ENCODE results near the gene HES7. TPM values are rescaled to one million over a fixed set of nuclear protein-coding genes. Genes with fewer than 3 reads are reported as not detected.

HES7 gene
- total RNA-seq, 2 experiments from 2014 or later, result 4.0 to 4.9 TPM

DNA sequence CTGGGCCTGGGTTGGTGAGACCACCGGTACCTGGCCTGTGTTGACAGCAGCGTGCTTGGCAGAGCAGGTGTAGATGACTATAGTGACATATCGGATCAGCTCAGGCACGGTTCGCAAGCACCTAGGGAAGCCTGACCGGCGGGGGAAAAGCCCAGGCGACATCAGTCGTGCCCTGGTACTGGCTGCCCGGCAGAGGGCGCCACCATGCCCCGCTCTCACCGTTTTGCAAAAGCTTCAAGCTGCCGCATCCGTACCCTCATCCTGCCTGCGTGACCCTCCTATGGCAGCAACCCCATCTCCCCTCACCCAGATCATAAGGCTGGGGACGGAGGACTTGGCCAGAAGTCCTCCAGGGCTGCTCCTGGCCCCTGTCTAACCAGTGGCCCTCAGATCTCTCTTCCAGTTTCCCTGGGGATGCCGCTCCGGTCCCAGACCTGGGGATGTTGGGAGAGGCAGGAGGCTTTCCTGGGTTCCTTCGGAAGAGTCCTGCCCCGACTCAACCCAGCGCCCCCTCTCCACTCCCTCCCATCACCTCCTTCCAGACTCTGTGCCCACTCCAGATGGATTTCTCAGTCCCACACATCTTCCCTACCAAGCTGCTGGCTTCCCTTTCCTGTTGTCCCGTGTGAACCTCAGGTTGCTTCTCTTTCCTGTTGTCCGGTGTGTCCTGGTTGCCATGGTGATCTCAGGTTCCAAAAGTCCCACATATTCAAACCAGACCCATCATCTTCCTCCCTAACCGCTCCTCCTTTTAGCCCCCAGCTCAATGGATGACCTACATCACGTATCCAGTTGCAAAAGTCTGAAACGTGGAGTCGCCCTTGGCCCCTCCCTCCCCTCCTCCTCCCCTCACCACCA, 50.0 kb downstream of the HES7 start:
- peak; percentile 88 for DNase-seq
- ChIA-PET CTCF (interaction anchor here (0.6 to 12.2 kb wide), 50 partner anchors 10 to 303 kb away, joined by 3 to 360 read pairs (median 4); partner anchors contain the start of genes ALOX12B, ALOXE3, CNTROB and CTC1), POLR2A (interaction anchor here (0.7 to 4.1 kb wide), 5 partner anchors 13 to 175 kb away, joined by 3 to 16 read pairs (median 3); partner anchors contain the start of genes CTC1 and PFAS)
- Mint-ChIP-seq H3K9me3 (no peaks in the 10 kb centered on the region), H3K36me3 (ENCODE audit: low read depth) (no peaks in the 10 kb centered on the region), H3K4me1 (ENCODE audit: low read depth) (peaks cover 19% of the 10 kb centered on the region), H3K27ac (peak overlapping the region; percentile 46), H3K4me3 (peak overlapping the region; percentile 69), H3K27me3 (peaks cover 39% of the 10 kb centered on the region)
- ATAC-seq, result peak; percentile 92
- TF ChIP-seq, protein P1, sequence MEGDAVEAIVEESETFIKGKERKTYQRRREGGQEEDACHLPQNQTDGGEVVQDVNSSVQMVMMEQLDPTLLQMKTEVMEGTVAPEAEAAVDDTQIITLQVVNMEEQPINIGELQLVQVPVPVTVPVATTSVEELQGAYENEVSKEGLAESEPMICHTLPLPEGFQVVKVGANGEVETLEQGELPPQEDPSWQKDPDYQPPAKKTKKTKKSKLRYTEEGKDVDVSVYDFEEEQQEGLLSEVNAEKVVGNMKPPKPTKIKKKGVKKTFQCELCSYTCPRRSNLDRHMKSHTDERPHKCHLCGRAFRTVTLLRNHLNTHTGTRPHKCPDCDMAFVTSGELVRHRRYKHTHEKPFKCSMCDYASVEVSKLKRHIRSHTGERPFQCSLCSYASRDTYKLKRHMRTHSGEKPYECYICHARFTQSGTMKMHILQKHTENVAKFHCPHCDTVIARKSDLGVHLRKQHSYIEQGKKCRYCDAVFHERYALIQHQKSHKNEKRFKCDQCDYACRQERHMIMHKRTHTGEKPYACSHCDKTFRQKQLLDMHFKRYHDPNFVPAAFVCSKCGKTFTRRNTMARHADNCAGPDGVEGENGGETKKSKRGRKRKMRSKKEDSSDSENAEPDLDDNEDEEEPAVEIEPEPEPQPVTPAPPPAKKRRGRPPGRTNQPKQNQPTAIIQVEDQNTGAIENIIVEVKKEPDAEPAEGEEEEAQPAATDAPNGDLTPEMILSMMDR (IDR thresholded peaks at IDR 0.05), result peak; percentile 86
- intact Hi-C loops (cut with micrococcal nuclease), result no loop called here

DNA sequence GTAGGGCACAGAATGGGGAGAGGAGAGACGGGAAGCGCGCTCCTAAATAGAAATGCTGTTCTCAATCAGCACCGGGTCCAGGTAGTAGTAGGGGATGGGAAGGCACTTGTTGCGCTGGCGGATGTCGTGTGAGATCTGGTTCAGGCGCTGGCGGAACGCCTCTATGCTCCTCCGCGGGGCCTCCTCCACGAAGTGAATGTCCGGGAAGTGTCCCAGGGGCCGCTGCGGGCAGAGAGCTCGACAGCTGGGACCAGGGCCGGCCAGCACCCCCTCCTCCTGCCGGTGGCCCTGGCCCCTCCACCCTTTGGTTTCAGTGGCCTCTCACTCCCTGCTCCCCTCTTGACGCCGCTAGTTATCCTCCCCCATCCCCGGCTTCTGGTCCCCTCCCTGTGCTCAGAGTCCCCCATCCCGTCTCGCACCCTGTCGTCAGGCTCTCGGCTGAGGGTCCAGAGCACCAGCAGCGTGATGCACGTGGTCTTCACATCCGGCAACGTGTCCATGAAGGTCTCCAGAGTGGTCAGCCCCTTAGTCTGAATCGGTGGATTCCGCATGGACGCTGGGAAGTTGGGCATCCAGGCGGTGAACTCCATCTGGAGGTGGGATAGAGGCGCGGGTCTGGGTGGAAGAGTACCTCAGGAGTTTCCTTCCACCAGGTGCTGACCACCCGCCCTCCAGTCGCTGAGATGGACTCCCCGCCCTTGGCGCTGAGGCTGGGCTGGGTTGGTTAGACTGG, 51.0 kb downstream of the HES7 start:
- Mint-ChIP-seq H3K27ac (peak overlapping the region; percentile 8), H3K4me1 (ENCODE audit: low read depth) (peaks cover 19% of the 10 kb centered on the region), H3K27me3 (peaks cover 39% of the 10 kb centered on the region), H3K36me3 (ENCODE audit: low read depth) (no peaks in the 10 kb centered on the region), H3K4me3 (peak overlapping the region; percentile 69), H3K9me3 (no peaks in the 10 kb centered on the region)
- ChIA-PET POLR2A (interaction anchor here (0.7 to 4.1 kb wide), 2 partner anchors 12 to 47 kb away, joined by 3 to 16 read pairs; no protein-coding TSS in a partner anchor), CTCF (interaction anchor here (0.6 to 12.2 kb wide), 32 partner anchors 11 to 304 kb away, joined by 3 to 360 read pairs (median 5); partner anchors contain the start of genes ALOX12B, ALOXE3, CNTROB and CTC1)
- TF ChIP-seq, protein P1 (IDR thresholded peaks at IDR 0.05), result no peak
- intact Hi-C loops (cut with micrococcal nuclease), result no loop called here
- peak; percentile 47 for DNase-seq
- peak; percentile 25 for ATAC-seq

DNA sequence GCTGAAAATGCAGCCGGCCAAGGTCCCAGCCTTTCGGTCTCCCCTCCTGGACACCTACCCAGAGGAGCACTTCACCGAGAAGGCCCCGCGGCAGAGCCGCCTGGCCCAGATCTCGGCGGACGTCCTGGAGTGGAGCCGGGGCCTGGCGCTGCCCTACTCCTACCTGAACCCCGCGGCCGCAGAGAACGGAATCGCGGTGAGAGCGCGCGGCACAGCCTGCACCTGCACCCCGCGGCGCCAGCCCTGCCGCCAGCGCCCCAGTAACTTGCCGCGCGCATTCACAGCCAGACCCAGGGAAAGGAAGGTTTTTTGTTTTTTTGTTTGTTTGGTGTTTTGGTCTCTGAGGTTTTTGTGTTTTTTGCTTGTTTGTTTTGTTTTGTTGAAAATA, 51.6 kb downstream of the HES7 start:
- Mint-ChIP-seq H3K9me3 (no peaks in the 10 kb centered on the region), H3K27me3 (peaks cover 39% of the 10 kb centered on the region), H3K4me3 (peak overlapping the region; percentile 69), H3K27ac (peak overlapping the region; percentile 8), H3K4me1 (ENCODE audit: low read depth) (peaks cover 19% of the 10 kb centered on the region), H3K36me3 (ENCODE audit: low read depth) (no peaks in the 10 kb centered on the region)
- TF ChIP-seq, protein P1 (IDR thresholded peaks at IDR 0.05), result no peak
- ChIA-PET CTCF (interaction anchor here (1.3 to 12.2 kb wide), 5 partner anchors 12 to 128 kb away, joined by 3 to 360 read pairs (median 110); partner anchors contain the start of genes ALOX12B and ALOXE3), POLR2A (interaction anchor here (1.3 to 4.1 kb wide), 2 partner anchors 35 to 48 kb away, joined by 3 to 16 read pairs; no protein-coding TSS in a partner anchor)
- intact Hi-C loops (cut with micrococcal nuclease), result no loop called here
- ATAC-seq, result no peak
- no peak for DNase-seq

DNA sequence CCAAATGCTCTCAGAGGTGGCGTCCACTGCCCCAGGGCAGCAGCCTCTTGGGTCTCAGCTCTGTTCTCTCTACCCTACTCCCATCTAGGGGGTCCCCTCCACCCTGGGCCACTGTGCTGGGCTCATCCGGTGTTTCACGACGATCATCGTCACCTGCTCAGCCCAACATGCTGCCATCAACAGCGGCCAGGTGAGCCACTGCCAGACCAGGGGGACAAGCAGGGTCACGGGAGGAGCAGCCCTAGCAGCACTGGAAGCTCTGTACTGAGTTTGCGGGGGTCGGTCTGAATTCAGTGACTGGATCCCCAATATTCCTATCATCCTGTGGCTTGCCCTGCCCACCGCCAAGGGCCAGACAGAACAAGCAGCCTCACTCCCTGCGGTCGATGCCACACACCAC, 52.4 kb downstream of the HES7 start:
- DNase-seq (no peak), ATAC-seq (no peak)
- H3K4me3 Mint-ChIP-seq, result no peak overlapping the region
- CTCF ChIA-PET, result interaction anchor here (1.4 to 12.2 kb wide), 6 partner anchors 7 to 54 kb away, joined by 4 to 360 read pairs (median 104); partner anchors contain the start of genes ALOX12B and ALOXE3
- H3K36me3 Mint-ChIP-seq (ENCODE audit: low read depth), result no peaks in the 10 kb centered on the region
- H3K4me1 Mint-ChIP-seq (ENCODE audit: low read depth), result peaks cover 19% of the 10 kb centered on the region
- TF ChIP-seq, protein P1 (IDR thresholded peaks at IDR 0.05), result no peak
- H3K27ac Mint-ChIP-seq, result no peak overlapping the region
- POLR2A ChIA-PET, result interaction anchor here (0.6 to 4.1 kb wide), 4 partner anchors 36 to 384 kb away, joined by 3 to 16 read pairs (median 3); partner anchors contain the start of gene TP53
- intact Hi-C loops (cut with micrococcal nuclease), result no loop called here
- peaks cover 39% of the 10 kb centered on the region for H3K27me3 Mint-ChIP-seq
- no peaks in the 10 kb centered on the region for H3K9me3 Mint-ChIP-seq

Small RNAs within 50 kb of the gene (microRNA-seq; reads per million reads assigned to microRNA genes)
- gene MIR4314 (ENCODE audit: borderline microRNAs expressed, borderline replicate concordance) (not detected), gene MIR6883 (ENCODE audit: borderline microRNAs expressed, borderline replicate concordance) (not detected)

Other genes with a start within 250 kb of the HES7 start
- gene CHD3, start 235.3 kb downstream of the HES7 start, total RNA-seq, result 100 to 1,000 TPM; 130 to 139 TPM
- gene RNF227, start 207.8 kb downstream of the HES7 start, total RNA-seq, result 1 to 10 TPM; 5.1 to 5.2 TPM
- gene KCNAB3, start 194.2 kb downstream of the HES7 start, total RNA-seq, result 1 to 10 TPM; 7.2 to 7.6 TPM
- gene TRAPPC1, start 192.2 kb downstream of the HES7 start, total RNA-seq, result 100 to 1,000 TPM; 140 to 143 TPM
- gene CNTROB, start 191.9 kb downstream of the HES7 start, total RNA-seq, result 10 to 100 TPM; 48.4 to 54.1 TPM
- not detected for gene GUCY2D, start 121.5 kb downstream of the HES7 start, total RNA-seq
- under 1 TPM in 1 of 2 experiments, not detected in 1; 0.16 TPM for gene ALOX15B, start 85.0 kb downstream of the HES7 start, total RNA-seq
- gene ALOX12B, start 36.4 kb downstream of the HES7 start, total RNA-seq, result 1 to 10 TPM; 4.3 to 5.2 TPM
- under 1 TPM in 1 of 2 experiments, not detected in 1; 0.09 TPM for gene ALOXE3, start 5.6 kb downstream of the HES7 start, total RNA-seq
- 100 to 1,000 TPM; 123 to 129 TPM for gene PER1, start 28.3 kb upstream of the HES7 start, total RNA-seq
- gene VAMP2, start 38.8 kb upstream of the HES7 start, total RNA-seq, result 10 to 100 TPM; 30.0 to 33.7 TPM
- 10 to 100 TPM; 33.4 to 35.9 TPM for gene TMEM107, start 52.3 kb upstream of the HES7 start, total RNA-seq
- 1 to 10 TPM; 5.5 to 6.2 TPM for gene BORCS6, start 66.1 kb upstream of the HES7 start, total RNA-seq
- 100 to 1,000 TPM; 170 to 174 TPM for gene AURKB, start 86.5 kb upstream of the HES7 start, total RNA-seq
- gene CTC1, start 124.0 kb upstream of the HES7 start, total RNA-seq, result 10 to 100 TPM; 53.0 to 60.3 TPM
- 100 to 1,000 TPM; 152 to 157 TPM for gene PFAS, start 125.2 kb upstream of the HES7 start, total RNA-seq
- 10 to 100 TPM; 44.1 to 47.8 TPM for gene RANGRF, start 164.6 kb upstream of the HES7 start, total RNA-seq
- gene SLC25A35, start 171.3 kb upstream of the HES7 start, total RNA-seq, result 1 to 10 TPM; 2.1 to 3.0 TPM
- not detected for gene ARHGEF15, start 186.1 kb upstream of the HES7 start, total RNA-seq
- gene ODF4, start 215.7 kb upstream of the HES7 start, total RNA-seq, result not detected

All from activated CD8-positive, alpha-beta T cell treated with anti-CD3 and anti-CD28 coated beads for 36 hours (primary cell).